GM19468 (cell line): ENCODE data around the gene TBC1D32.
A peak's percentile ranks its signal among the peaks of the same experiment; 100 is the strongest.
"Not testable (repeated sequence)": the region's sequence is repeated elsewhere in the genome, so short reads cannot be mapped to it uniquely, and the experiment has no call there.

Experiments
- ATAC-seq: cut with Tn5 transposase; IDR thresholded peaks from one replicate; pipeline ENCODE4 v1.9.1; 2021; ENCODE audit warnings: mild to moderate bottlenecking, moderate library complexity, moderate number of reproducible peaks; ENCODE audit not compliant: unreplicated experiment; ENCODE audit errors: extremely low read depth

Gene TBC1D32, protein sequence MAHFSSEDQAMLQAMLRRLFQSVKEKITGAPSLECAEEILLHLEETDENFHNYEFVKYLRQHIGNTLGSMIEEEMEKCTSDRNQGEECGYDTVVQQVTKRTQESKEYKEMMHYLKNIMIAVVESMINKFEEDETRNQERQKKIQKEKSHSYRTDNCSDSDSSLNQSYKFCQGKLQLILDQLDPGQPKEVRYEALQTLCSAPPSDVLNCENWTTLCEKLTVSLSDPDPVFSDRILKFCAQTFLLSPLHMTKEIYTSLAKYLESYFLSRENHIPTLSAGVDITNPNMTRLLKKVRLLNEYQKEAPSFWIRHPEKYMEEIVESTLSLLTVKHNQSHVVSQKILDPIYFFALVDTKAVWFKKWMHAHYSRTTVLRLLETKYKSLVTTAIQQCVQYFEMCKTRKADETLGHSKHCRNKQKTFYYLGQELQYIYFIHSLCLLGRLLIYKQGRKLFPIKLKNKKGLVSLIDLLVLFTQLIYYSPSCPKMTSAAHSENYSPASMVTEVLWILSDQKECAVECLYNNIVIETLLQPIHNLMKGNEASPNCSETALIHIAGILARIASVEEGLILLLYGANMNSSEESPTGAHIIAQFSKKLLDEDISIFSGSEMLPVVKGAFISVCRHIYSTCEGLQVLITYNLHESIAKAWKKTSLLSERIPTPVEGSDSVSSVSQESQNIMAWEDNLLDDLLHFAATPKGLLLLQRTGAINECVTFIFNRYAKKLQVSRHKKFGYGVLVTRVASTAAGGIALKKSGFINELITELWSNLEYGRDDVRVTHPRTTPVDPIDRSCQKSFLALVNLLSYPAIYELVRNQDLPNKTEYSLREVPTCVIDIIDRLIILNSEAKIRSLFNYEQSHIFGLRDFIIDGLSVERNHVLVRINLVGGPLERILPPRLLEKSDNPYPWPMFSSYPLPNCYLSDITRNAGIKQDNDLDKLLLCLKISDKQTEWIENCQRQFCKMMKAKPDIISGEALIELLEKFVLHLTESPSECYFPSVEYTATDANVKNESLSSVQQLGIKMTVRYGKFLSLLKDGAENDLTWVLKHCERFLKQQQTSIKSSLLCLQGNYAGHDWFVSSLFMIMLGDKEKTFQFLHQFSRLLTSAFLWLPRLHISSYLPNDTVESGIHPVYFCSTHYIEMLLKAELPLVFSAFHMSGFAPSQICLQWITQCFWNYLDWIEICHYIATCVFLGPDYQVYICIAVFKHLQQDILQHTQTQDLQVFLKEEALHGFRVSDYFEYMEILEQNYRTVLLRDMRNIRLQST

DNA sequence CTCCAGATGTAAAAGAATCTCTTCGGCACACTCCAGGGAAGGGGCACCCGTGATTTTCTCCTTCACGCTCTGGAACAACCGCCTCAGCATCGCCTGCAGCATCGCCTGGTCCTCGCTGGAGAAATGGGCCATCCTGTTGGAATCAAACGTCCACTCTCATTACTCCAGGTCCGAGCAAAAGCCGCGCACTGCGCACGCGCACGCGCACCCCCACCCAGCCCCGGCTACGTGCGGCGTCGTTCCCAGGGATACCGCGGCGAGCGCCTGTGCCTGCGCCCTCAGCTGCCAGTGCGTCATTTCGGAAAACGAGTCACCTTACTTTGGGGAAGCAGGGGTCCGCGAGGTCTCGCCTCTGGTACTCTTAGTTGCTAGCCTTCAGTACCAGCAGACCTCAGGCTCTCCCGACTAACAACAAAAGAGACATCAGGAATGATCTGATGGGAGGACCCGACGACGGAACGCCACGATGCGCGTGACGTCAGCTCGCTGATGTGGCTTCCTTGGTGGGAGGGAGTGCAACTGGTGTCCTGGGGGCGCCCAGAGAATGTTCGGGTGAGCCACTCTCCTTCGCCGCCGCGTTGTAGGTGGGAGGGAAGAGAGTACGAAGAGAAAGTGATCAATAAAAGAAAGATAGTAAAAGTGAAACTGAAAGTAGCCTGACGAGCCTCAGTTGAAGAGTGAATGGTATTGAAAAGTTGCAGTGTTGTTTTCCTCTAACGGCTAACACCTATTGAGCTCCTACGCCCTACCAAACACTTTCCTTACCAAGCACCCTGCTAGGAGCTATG, at the start of gene TBC1D32:
TBC1D32 (minus strand) TSS at position 182 of the 788 bp plus-strand sequence; CDS start at position 132, 50 bp downstream.
- ATAC-seq: peak; percentile 84

DNA sequence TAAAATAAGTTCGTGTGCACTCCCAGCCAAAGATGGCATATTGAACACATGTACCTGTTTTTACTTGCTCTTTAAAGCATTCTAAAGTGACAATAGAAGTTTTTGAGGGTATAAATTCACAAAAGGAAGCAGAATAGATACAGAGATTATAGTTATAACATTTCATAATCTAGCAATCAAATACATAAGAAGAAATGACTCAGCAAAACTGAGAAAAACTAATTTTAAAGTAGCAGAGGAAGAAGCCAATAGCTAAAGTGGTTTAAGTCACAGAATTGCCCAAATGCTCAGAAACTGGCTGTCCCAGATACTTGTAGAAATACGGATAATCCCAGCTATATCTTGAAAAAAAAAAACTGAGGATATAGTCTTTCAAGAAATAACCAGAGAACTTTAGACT, 49.2 kb upstream of the TBC1D32 start:
- no peak for ATAC-seq

DNA sequence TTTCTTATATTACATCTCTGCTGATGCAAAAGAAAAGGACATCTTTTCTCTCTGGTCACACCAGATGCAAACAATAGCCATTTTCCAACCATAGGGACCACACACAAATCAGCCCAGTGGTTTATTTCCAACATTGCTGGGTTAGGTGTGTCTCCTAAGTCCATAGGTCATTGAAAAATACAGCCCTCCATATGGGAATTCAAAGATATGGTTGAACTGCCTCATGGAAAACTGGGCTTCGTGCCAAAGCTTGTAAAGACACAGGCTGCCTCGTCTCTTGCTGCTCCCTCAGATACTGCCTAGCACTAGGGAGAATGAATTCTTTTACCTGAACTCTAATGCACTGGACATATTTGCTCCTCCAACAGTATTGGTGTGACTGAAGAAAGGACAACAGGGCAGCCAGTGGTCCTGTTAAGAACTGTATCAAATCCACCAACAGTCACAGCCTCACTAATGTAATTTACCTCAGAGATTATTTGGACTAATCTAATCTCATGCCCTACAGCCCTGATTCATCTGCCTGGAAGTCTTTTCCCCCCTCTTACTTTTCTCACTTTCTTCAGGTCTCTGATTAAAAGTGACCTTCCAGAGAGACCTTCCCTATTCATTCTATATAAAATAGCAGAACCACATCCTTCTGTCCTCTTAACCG, 48.3 kb upstream of the TBC1D32 start:
- ATAC-seq: no peak

DNA sequence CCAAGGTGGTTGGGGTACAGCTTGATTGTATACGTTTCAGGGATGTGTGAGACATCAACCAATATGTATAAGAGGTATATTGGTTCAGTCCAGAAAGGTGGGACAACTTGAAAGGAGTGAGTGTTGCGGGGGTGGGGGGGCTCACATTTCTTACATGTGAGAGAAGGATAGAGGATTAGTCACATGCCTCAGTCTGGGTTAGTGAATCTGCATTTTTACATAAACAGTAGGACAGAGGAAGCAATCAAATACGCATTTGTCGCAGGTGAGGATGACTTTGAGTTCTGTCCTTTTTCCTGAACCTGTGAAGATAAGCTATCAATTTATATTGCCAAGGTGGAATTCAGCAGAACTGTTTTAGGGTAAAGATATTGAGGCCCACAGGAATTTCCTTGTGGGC, 42.1 kb upstream of the TBC1D32 start:
- ATAC-seq: no peak

DNA sequence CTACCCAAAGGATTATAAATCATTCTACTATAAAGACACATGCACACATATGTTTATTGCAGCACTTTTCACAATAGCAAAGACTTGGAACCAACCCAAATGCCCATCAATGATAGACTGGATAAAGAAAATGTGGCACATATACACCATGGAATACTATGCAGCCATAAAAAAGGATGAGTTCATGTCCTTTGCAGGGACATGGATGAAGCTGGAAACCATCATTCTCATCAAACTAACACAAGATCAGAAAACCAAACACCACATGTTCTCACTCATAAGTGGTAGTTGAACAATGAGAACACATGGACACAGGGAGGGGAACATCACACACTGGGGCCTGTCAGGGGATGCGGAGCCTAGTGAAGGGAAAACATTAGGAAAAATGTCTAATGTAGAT, 39.9 kb upstream of the TBC1D32 start:
- ATAC-seq: not testable (repeated sequence)

DNA sequence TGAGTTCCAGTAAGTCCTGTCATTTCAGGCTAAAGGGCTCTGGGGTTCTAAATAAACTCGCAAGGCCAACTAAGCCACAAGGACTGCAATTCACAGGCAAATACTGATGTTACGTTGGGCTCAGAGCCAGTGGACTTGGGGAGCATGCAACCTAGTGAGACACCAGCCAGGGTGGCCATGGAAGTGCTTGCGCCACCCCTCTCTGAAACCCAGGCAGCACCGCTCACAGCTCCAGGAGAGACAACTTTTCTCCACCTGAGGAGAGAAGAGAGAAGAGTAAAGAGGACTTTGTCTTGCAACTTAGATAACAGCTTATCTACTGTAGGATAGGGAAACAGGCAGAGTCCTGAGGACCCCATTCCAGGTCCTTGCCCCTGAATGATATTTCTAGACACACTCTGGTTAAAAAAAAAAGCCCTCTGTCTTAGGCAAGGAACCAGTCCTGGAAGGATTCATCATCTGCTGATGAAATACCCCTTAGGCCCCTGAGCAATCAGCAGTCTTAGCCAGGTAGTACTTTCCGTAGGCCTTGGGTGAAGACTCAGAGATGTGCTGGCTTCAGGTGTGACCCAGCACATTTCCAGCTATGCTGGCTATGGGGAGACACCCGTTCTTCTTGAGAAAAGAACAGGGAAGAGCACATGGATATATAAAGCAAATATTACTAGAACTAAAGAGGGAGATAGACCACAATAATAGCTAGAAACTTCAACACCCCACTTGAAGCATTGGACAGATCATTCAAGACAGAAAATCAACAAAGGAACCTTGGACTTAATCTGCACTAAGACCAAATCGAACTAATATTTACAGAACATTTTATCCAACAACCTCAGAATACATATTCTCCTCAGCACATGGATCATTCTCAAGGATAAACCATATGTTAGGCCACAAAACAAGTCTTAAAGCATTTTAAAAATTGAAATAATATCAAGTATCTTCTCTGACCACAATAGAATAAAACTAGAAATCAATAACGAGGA, 31.5 kb upstream of the TBC1D32 start:
- ATAC-seq: no peak

DNA sequence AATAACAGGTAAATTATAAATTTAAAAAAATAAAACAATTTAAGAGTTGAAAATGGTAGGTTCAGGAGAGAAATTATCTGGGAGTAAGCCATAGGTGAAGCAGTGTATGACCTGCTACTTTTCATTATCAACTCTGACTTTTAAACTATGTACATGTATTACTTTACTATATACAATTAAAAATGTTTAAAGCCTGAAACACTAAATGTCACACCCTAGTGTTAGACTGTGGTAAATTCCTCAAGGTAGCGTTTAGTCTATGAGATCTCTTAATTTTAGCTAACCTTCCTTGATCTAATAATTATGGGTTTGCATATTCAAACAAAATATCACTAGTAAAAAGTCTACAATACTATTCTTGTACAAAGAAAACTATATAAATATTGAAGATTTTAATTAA, 22.3 kb upstream of the TBC1D32 start:
- ATAC-seq: no peak

DNA sequence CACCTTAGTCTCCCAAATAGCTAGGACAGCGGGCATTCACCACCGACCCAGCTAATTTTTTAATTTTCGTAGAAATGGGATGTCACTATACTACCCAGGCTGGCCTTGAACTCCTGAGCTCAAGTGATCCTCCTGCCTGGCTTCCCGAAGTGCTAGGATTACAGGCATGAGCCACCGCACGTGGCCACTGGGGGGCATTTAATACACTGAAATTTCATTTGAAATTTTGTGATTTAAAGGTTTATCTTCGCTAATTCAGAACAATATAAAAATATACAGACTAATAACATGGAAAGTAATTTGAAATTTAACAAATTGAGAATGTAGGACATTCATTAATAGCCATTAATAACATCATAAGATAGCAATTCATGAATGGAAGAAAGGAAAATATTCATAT, 20.5 kb upstream of the TBC1D32 start:
- ATAC-seq: no peak

DNA sequence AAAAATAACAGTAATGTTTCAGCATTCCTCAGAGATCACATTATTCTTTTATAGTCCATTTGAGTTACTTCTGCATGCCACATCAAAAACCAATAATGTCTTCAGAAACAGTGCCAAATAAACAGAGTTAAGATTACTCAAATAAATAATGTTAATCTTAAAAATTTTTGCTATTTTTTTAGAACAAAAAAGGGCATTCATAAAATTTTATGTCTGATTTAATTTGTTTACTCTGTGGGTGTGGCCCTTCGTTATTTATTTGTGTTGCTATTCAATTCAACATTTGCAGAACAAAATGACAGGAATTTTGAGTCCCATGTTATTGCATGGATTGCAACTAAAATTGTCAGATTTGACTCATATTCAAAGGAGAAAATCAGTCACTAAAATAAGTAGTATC, 18.7 kb upstream of the TBC1D32 start:
- no peak for ATAC-seq

DNA sequence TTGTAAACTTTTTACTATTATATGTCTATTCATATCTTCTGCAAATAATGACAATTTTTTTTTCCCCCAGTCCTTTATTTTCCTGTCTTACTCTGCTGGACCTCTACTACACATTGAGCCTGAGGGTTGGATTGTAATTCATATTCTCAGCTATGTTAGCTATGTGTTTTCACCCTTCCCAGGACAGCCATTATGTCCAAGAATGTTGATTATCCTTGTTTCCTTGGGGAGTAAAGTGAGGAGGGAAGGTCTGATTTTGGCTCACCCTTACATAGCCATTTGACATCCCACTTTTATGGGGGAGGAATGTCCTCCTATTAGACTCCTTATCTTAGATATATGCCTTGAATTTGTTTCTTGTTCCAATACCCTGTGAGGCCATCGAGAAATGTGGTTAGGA, 17.6 kb upstream of the TBC1D32 start:
- no peak for ATAC-seq

DNA sequence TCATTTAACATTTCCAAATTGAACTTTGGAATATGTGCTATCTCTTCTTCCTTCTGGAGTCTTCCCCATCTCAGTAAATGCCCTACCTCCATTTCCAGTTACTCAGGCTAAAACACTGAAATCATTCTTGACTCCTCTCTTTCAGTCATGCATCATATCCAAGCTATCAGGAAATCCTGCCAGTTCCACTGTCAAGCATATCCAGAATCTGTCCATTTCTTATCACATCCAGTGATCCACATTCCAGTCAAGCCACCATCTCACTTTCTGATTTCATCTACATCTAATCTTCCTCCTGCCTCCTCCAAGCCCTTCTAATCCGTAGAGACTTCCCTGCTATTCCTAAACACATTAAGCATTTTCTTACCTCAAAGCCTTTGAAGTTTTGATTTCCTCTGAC, 15.3 kb upstream of the TBC1D32 start:
- ATAC-seq: no peak

DNA sequence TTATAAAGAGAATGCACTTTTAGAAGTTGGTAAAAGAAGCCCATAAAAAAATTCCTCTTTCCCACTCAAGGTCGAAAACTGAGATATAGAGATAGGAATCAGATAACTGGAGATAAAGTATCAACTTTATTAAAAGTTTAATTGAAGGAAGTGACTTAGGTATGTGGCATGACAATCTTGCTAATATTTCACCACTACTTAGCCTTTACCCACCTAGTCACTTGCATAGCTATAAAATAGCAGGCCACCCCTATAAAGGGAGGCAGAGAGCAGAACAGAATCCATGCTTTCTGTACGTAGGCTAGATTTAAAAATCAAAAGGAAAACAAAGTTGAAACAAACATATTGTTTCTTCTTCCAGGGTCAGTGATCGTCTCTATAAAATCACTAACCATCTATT, 13.2 kb upstream of the TBC1D32 start:
- no peak for ATAC-seq

DNA sequence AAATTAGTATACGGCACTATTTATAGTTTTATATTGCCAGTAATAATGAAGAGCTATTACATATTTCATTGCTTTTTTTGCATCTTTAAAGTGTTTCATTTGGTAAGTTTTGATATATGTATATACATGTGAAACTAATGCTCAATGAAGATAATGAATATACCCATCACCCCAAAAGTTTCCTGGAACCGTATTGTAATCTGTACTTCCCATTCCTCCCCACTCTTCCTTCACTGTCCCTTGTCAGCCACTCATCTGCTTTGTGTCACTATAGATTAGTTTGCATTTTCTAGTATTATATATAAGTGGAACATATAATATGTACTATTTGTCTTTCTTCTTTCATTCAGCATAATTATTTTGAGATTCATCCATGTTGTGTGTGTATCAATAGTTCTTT, 10.3 kb upstream of the TBC1D32 start:
- no peak for ATAC-seq

DNA sequence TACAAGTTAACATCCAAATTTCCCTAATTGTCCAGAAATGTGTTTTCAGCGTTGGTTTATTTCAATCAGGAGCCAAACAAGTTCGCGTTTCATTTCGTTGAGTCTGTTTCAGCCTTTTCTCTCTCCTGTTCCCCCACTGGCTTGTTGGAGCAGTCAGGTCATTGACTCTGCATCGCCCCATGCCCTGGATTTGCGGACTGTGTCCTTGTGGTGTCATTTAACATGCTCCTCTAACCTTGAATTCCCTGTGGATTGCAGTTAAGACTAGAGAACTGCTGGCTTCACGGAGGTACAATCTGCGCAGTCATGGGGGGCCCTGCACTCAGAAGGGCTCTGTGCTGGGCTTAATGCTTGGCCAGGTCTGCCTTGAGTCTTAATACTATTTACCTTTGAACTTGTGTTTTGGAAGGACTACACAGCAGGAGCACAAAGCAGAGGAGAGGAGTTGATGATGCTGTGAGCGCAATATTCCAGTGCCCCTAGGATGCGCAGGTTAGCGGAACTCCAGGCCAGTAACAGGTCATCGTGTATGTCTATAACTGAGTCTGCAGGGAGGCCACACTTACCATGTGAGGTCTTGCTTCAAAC, 5.5 kb upstream of the TBC1D32 start:
- ATAC-seq: no peak

DNA sequence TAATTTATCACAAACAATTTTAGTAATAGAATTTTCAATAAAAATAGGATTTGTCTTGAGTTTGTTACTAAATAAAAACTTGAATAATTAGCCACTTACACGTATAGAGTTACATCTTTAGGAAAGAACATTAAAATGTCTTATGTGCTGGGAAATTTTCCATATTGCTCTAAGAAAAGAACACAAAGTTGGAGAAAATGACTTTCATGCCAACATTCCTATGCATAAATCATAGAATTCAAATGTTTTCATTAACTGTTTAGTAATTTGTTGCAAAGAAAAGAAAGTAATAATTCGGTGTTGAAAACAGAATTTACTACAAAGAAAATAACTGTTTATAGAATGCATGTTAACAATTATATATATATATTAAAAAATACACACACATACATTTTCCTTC, 4.7 kb upstream of the TBC1D32 start:
- ATAC-seq: no peak

DNA sequence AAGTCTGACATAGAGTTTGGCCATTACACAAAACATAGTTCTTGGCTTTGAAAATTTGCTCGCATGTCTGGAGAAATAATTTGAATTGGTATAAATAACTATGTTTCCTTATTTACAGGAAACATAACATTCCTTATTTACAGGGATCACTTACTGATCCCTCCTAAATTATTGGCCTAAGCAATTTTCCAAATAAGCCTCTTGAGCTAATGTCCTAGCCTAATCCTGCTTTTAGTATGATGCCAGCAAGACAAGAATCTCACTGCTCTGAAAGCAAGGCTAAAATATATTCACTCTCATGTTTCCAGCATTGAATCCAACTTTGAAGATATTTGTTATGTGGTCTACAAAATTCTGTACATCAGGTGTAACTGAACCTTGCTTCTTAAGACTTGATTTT, 4.1 kb upstream of the TBC1D32 start:
- no peak for ATAC-seq

DNA sequence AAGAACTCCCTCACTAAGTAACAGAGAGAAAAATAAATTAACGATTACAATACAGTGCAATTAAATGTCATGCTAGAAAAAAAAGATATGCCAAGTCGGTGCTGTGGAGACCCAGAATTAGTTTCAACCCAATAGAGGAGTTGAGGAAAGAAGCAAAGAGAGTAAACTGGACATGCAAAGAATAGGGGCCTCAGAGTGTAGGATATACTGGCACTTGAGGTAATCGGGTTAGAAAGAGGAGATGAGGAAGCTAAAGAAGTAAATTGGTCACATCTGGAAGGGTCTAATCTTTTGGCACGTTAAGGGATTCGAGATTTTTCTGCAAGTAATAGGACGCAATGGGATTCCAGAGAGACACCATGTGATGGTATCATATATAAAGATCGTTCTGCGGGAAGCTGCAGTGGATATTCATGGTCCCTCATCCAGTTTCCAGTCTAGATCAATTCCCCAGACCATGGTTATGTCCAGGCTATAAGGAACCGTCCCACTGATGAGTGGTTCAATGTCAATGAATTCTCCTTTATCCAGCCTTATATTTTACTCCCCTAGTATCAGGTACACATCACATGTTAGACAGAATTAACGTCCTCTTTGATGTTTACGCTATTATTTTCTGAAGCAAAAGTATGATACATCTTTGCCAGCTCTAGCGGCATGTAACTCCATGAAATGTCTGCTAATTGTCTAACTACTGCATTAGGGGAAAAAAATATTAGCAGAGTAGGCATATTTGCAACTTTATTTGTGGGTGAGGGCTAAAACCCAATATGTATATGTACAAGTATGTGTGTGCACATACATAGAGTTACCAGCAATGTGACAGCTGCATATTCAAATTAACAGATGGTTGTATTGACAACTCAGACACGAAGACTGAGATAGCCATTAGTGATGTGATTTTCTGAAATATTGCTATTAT, 1.1 kb upstream of the TBC1D32 start:
- no peak for ATAC-seq
